ENCODE measurements around the gene HSD17B8. TPM values are rescaled to one million over a fixed set of nuclear protein-coding genes. Genes with fewer than 3 reads are reported as not detected.
A peak's percentile ranks its signal among the peaks of the same experiment; 100 is the strongest.

HSD17B8 gene
- polyA plus RNA-seq, 1 donor (not counting 4 experiments of a cell fraction or from before 2014, with no cell fraction given): 18.6 TPM

- TF ChIP-seq EZH2 (IDR thresholded peaks at IDR 0.05; ENCODE audit: low read length) (no peak), CTCF (optimal IDR thresholded peaks at IDR 0.05 in 1 of 3, IDR thresholded peaks at IDR 0.05 in 1 of 3, conservative IDR thresholded peaks at IDR 0.05 in 1 of 3; ENCODE audit: extremely low read depth in 1 of 3, insufficient read depth in 2 of 3, low read length in 3 of 3) (no peak)
- Histone ChIP-seq H4K20me1 (ENCODE audit: control insufficient read depth, extremely low read depth, insufficient read depth, low read length) (peaks cover 3% of the 10 kb centered on the region), H3K9ac (ENCODE audit: control insufficient read depth, extremely low read depth, insufficient read depth, low read length) (peak overlapping the region; percentile 95), H3K4me3 (ENCODE audit: control insufficient read depth in 2 of 3, extremely low read depth in 1 of 3, insufficient read depth in 2 of 3, low read depth in 1 of 3, low read length in 3 of 3) (peak overlapping the region; percentile 85 to 99 (median 88)), H3K27ac (ENCODE audit: control insufficient read depth, insufficient read depth, low read length) (no peak overlapping the region), H3K27me3 (ENCODE audit: control insufficient read depth, extremely low read depth, insufficient read depth, low read length) (no peaks in the 10 kb centered on the region), H3K4me2 (ENCODE audit: control insufficient read depth, extremely low read depth, insufficient read depth, low read depth, low read length) (peak overlapping the region; percentile 98), H3K9me3 (ENCODE audit: control insufficient read depth, low read depth, low read length) (no peaks in the 10 kb centered on the region), H3K36me3 (ENCODE audit: control insufficient read depth in 2 of 2, extremely low read depth in 1 of 2, insufficient read depth in 2 of 2, low read length in 2 of 2) (peaks cover 28 to 37% of the 10 kb centered on the region in 2 experiments), H3K4me1 (ENCODE audit: control insufficient read depth, extremely low read depth, insufficient read depth, low read length) (peaks cover 21% of the 10 kb centered on the region), H2AFZ (ENCODE audit: control insufficient read depth, low read length) (no peak overlapping the region), H3K9me1 (ENCODE audit: control insufficient read depth, extremely low read depth, insufficient read depth, low read length) (peaks cover 6% of the 10 kb centered on the region), H3K79me2 (ENCODE audit: control insufficient read depth, insufficient read depth, low read length) (peaks cover 38% of the 10 kb centered on the region)
- FAIRE-seq (no peak), DNase-seq (ENCODE audit: low read depth, low spot score) (no peak)
- dilution Hi-C loops (cut with MboI; ENCODE audit: extremely low pct_ligation_motif_present, low sequenced_read_pairs): no loop called here
These were observed 5.5 kb upstream of the HSD17B8 start for GRCh38 chr6:33198853-33199436.

- dilution Hi-C loops (cut with MboI; ENCODE audit: extremely low pct_ligation_motif_present, low sequenced_read_pairs): no loop called here
- no peak for FAIRE-seq
- Histone ChIP-seq H2AFZ (ENCODE audit: control insufficient read depth, low read length) (peak overlapping the region; percentile 76), H3K79me2 (ENCODE audit: control insufficient read depth, insufficient read depth, low read length) (peaks cover 38% of the 10 kb centered on the region), H3K9ac (ENCODE audit: control insufficient read depth, extremely low read depth, insufficient read depth, low read length) (peak overlapping the region; percentile 95), H3K27ac (ENCODE audit: control insufficient read depth, insufficient read depth, low read length) (peak overlapping the region; percentile 99), H3K27me3 (ENCODE audit: control insufficient read depth, extremely low read depth, insufficient read depth, low read length) (no peaks in the 10 kb centered on the region), H3K36me3 (ENCODE audit: control insufficient read depth in 2 of 2, extremely low read depth in 1 of 2, insufficient read depth in 2 of 2, low read length in 2 of 2) (peaks cover 27 to 39% of the 10 kb centered on the region in 2 experiments), H4K20me1 (ENCODE audit: control insufficient read depth, extremely low read depth, insufficient read depth, low read length) (peaks cover 3% of the 10 kb centered on the region), H3K4me3 (ENCODE audit: control insufficient read depth in 2 of 3, extremely low read depth in 1 of 3, insufficient read depth in 2 of 3, low read depth in 1 of 3, low read length in 3 of 3) (peak overlapping the region; percentile 85 to 99 (median 88)), H3K4me1 (ENCODE audit: control insufficient read depth, extremely low read depth, insufficient read depth, low read length) (peaks cover 25% of the 10 kb centered on the region), H3K9me1 (ENCODE audit: control insufficient read depth, extremely low read depth, insufficient read depth, low read length) (peaks cover 7% of the 10 kb centered on the region), H3K9me3 (ENCODE audit: control insufficient read depth, low read depth, low read length) (no peaks in the 10 kb centered on the region), H3K4me2 (ENCODE audit: control insufficient read depth, extremely low read depth, insufficient read depth, low read depth, low read length) (peak overlapping the region; percentile 98)
- TF ChIP-seq EZH2 (IDR thresholded peaks at IDR 0.05; ENCODE audit: low read length): no peak
- TF ChIP-seq CTCF (optimal IDR thresholded peaks at IDR 0.05 in 1 of 3, IDR thresholded peaks at IDR 0.05 in 1 of 3, conservative IDR thresholded peaks at IDR 0.05 in 1 of 3; ENCODE audit: extremely low read depth in 1 of 3, insufficient read depth in 2 of 3, low read length in 3 of 3): no peak
- DNase-seq (ENCODE audit: low read depth, low spot score): no peak
These were observed 4.7 kb upstream of the HSD17B8 start for GRCh38 chr6:33199687-33200218.

Data from keratinocyte (primary cell).